IMR-90 (cell line): Measurements from ENCODE around the gene TKTL2. TPM values are rescaled to one million over a fixed set of nuclear protein-coding genes. Genes with fewer than 3 reads are reported as not detected.

Experiments used
- ATAC-seq: fragments of 200-7000 bp; cut with Tn5 transposase; 2 replicates; pipeline ENCODE4 v1.9.1; 2020; ENCODE audit warnings: low read depth, mild to moderate bottlenecking, moderate library complexity
- BruUV-seq: library from RNA; stranded (reverse); fragments of 400-500 nt; replicated peaks from 2 replicates; lab custom pipeline; 2021; lab: Mats Ljungman, UMichigan
- CTCF ChIA-PET: fragments of 300-600 bp; formaldehyde crosslinking; extraction: SDS; loops from one replicate; lab custom pipeline; 2021; ENCODE audit warnings: antibody characterized with exemption; lab: Yijun Ruan, JAX
- POLR2A ChIA-PET: fragments of 300-600 bp; sonication (Branson Sonifier 250); formaldehyde crosslinking; loops from one replicate; lab custom pipeline; 2022; ENCODE audit warnings: antibody characterized with exemption; ENCODE audit not compliant: unreplicated experiment; lab: Charles Lee
- DNase-seq: peaks from one replicate; pipeline ENCODE4 v3.0.0; 2013
- H2AFZ ChIP-seq: replicated peaks from 2 replicates; pipeline ENCODE3; 2013; ENCODE audit warnings: low read length, mild to moderate bottlenecking; ENCODE audit not compliant: poor library complexity
- H2AK5ac ChIP-seq: 2 replicates; pipeline ENCODE4 v1.6.1; 2013; ENCODE audit warnings: low read depth, low read length, inconsistent platforms
- H2AK9ac ChIP-seq: replicated peaks from 2 replicates; pipeline ENCODE3; 2013; ENCODE audit warnings: mild to moderate bottlenecking, low read depth, low read length, moderate library complexity; ENCODE audit not compliant: poor library complexity
- H2BK120ac ChIP-seq: 2 replicates; pipeline ENCODE4 v1.6.1; 2013; ENCODE audit warnings: low read depth, low read length, inconsistent platforms
- H2BK15ac ChIP-seq: 3 replicates; pipeline ENCODE4 v1.6.1; 2013; ENCODE audit warnings: low read depth, low read length, inconsistent platforms
- H2BK20ac ChIP-seq: 2 replicates; pipeline ENCODE4 v1.6.1; 2013; ENCODE audit warnings: low read depth, mild to moderate bottlenecking, inconsistent platforms, low read length, moderate library complexity
- H2BK5ac ChIP-seq: 2 replicates; pipeline ENCODE4 v1.6.1; 2013; ENCODE audit warnings: mild to moderate bottlenecking, low read depth, low read length, inconsistent platforms; ENCODE audit not compliant: poor library complexity, severe bottlenecking
- H3K14ac ChIP-seq: replicated peaks from 2 replicates; pipeline ENCODE4 v1.6.1; 2013; ENCODE audit warnings: low read depth, low read length, inconsistent platforms
- H3K18ac ChIP-seq: 2 replicates; pipeline ENCODE4 v1.6.1; 2013; ENCODE audit warnings: low read depth, low read length, control low read depth
- H3K23ac ChIP-seq: 2 replicates; pipeline ENCODE4 v1.6.1; 2013; ENCODE audit warnings: low read depth, low read length, inconsistent platforms
- H3K27ac ChIP-seq: 2 replicates; pipeline ENCODE4 v1.5.1; 2013; ENCODE audit warnings: mild to moderate bottlenecking, control low read depth, low read length; ENCODE audit not compliant: insufficient read depth
- H3K27me3 ChIP-seq: 2 replicates; pipeline ENCODE4 v1.6.1; 2013; ENCODE audit warnings: low read length; ENCODE audit not compliant: control insufficient read depth, insufficient read depth
- H3K36me3 ChIP-seq: 2 replicates; pipeline ENCODE4 v1.6.1; 2013; ENCODE audit warnings: low read length, mixed read lengths; ENCODE audit not compliant: control insufficient read depth, insufficient read depth
- H3K4ac ChIP-seq: 2 replicates; pipeline ENCODE4 v1.6.1; 2013; ENCODE audit warnings: low read depth, low read length, inconsistent platforms
- H3K4me1 ChIP-seq: 2 replicates; pipeline ENCODE4 v1.6.1; 2013; ENCODE audit warnings: low read length, mixed read lengths; ENCODE audit not compliant: control insufficient read depth, insufficient read depth
- H3K4me2 ChIP-seq: 2 replicates; pipeline ENCODE4 v1.6.1; 2013; ENCODE audit warnings: low read depth, mild to moderate bottlenecking, control low read depth, low read length, moderate library complexity
- H3K4me3 ChIP-seq: 2 replicates; pipeline ENCODE4 v1.5.1; 2013; ENCODE audit warnings: low read depth, mild to moderate bottlenecking, control low read depth, low read length, moderate library complexity; ENCODE audit not compliant: insufficient read depth
- H3K56ac ChIP-seq: 2 replicates; pipeline ENCODE4 v1.6.1; 2013; ENCODE audit warnings: low read length, inconsistent platforms; ENCODE audit not compliant: insufficient read depth; ENCODE audit errors: extremely low read depth
- H3K79me1 ChIP-seq, 2 experiments: 2 replicates each; pipeline ENCODE4 v1.6.1; 2013; ENCODE audit warnings: low read length in 2 of 2, inconsistent platforms in 1 of 2, low read depth in 1 of 2
- H3K9ac ChIP-seq: 2 replicates; pipeline ENCODE4 v1.6.1; 2013; ENCODE audit warnings: low read depth, low read length, control low read depth
- H3K9me1 ChIP-seq: 2 replicates; pipeline ENCODE4 v1.6.1; 2013; ENCODE audit warnings: low read length, inconsistent platforms; ENCODE audit not compliant: insufficient read depth
- H3K9me3 ChIP-seq: 2 replicates; pipeline ENCODE4 v1.6.1; 2013; ENCODE audit warnings: low read length; ENCODE audit not compliant: control insufficient read depth, insufficient read depth
- H4K20me1 ChIP-seq: 2 replicates; pipeline ENCODE4 v1.6.1; 2013; ENCODE audit warnings: low read length, inconsistent platforms; ENCODE audit not compliant: insufficient read depth
- H4K5ac ChIP-seq: 2 replicates; pipeline ENCODE4 v1.6.1; 2013; ENCODE audit warnings: mild to moderate bottlenecking, low read depth, low read length, control low read depth
- H4K8ac ChIP-seq, 2 experiments: 2 replicates each; pipeline ENCODE4 v1.6.1; 2013; ENCODE audit warnings: low read depth in 2 of 2, low read length in 2 of 2, control low read depth in 1 of 2, inconsistent platforms in 1 of 2
- H4K91ac ChIP-seq: 2 replicates; pipeline ENCODE4 v1.6.1; 2013; ENCODE audit warnings: low read depth, low read length, inconsistent platforms; ENCODE audit not compliant: insufficient read depth
- CEBPB ChIP-seq: IDR thresholded peaks from 2 replicates; pipeline ENCODE4 v1.6.1; 2012; ENCODE audit warnings: low read depth, low read length, improper control_type of control experiment
- MAFK ChIP-seq: IDR thresholded peaks from 2 replicates; pipeline ENCODE4 v1.6.1; 2012; ENCODE audit warnings: low read depth, low read length, improper control_type of control experiment
- MXI1 ChIP-seq: IDR thresholded peaks from 2 replicates; pipeline ENCODE4 v1.6.1; 2012; ENCODE audit warnings: low read depth, mild to moderate bottlenecking, low read length, moderate library complexity, borderline replicate concordance
- SMC3 ChIP-seq: fragments of 150-350 bp; IDR thresholded peaks from 2 replicates; pipeline ENCODE4 v1.6.1; 2016; ENCODE audit warnings: low read depth, mild to moderate bottlenecking, antibody characterized with exemption, low read length, moderate library complexity
- WGBS, 2 experiments: methylation state at CpG; one replicate each; pipeline versions ENCODE4 v1.1.5 to v1.1.7; 2013; ENCODE audit warnings: missing lambda C conversion rate in 2 of 2; ENCODE audit not compliant: insufficient read length in 1 of 2; ENCODE audit errors: extremely low coverage in 2 of 2; 5-methylcytosine and 5-hydroxymethylcytosine counted together
- dilution Hi-C: fragments of 300-500 bp; cut with HindIII; formaldehyde crosslinking; loops from one replicate; pipeline ENCODE4 v1.14.3; 2018; ENCODE audit warnings: low sequenced_read_pairs; ENCODE audit not compliant: unreplicated experiment
- in situ Hi-C: fragments of 300-500 bp; cut with MboI; formaldehyde crosslinking; loops from 3 replicates; pipeline ENCODE4 v1.14.3; 2019; ENCODE audit warnings: low sequenced_read_pairs, inconsistent platforms, mixed read lengths
- intact Hi-C: fragments of 100-400 bp; cut with micrococcal nuclease; formaldehyde crosslinking; loops from 2 replicates; pipeline ENCODE4 v1.10.0; 2022
- polyA plus RNA-seq, 3 experiments: library from polyadenylated mRNA; depleted of rRNA; stranded (reverse); fragments of >200 nt; gene quantifications; 2 replicates each; pipeline ENCODE4 v1.2.3, GENCODE V29; 2012; ENCODE audit warnings: low replicate concordance in 1 of 3
- total RNA-seq: library from RNA; depleted of rRNA; stranded (reverse); fragments of >200 nt; gene quantifications from 2 replicates; pipeline ENCODE4 v1.2.3, GENCODE V29; 2012

The TKTL2 gene
- total and polyA plus RNA-seq, 2 of the 4 experiments (the other 2 are of a cell fraction): not detected

DNA sequence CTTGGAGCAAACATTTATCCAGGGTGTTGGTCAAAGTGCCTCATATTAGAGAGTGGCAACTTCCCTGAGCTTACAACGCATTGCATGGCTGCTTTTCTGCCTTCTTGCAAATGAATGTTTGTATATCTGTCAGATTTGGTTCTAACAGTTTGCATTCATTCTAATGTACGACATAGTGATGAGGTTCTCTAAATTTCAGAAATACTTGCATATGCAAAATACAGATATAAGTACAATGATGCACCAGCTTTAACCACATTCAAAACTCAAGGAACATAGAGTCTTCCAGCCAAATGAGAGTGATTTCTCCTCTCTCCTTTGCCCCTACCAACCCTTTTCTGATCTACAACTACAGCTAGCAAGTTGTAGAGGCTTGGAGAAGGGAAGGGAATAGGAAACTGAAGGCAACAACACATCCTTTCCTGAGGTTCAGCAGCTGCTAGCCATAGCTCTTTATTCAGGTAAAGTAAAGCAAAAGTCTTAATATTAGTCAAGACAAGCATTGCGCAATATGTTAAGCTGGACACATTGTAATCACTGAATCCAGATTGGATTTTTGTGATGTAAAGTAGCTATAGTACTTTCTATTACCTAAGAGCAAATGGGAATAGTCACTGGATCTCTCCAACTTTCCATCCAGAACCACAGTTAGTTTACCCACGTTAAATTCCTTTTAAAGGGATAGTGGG lies 6.3 kb downstream of the TKTL2 start:
- WGBS, 2 experiments: no CpG with 5 or more reads among the region's 4 CpGs
- no peak overlapping the region for H2AFZ ChIP-seq
- no peaks in the 10 kb centered on the region for H3K79me1 ChIP-seq
- no peak overlapping the region for H3K56ac ChIP-seq
- no peaks in the 10 kb centered on the region for H4K20me1 ChIP-seq
- no peak overlapping the region for H4K91ac ChIP-seq
- CTCF ChIA-PET: no interaction called here
- H2AK5ac ChIP-seq: no peak overlapping the region
- no peak overlapping the region for H3K4me2 ChIP-seq
- H3K9me3 ChIP-seq: no peaks in the 10 kb centered on the region
- dilution Hi-C loops: no loop called here
- H3K9ac ChIP-seq: no peak overlapping the region
- H2BK15ac ChIP-seq: no peak overlapping the region
- H2BK20ac ChIP-seq: no peak overlapping the region
- H2BK120ac ChIP-seq: no peak overlapping the region
- TF ChIP-seq MAFK: no peak
- TF ChIP-seq SMC3: no peak
- peak; percentile 97 for TF ChIP-seq CEBPB
- no peak for TF ChIP-seq MXI1
- no peak overlapping the region for H4K8ac ChIP-seq
- ATAC-seq (no peak), DNase-seq (no peak)
- H3K4ac ChIP-seq: no peak overlapping the region
- POLR2A ChIA-PET: no interaction called here
- no peak overlapping the region for H3K27ac ChIP-seq
- BruUV-seq: no TSS peak
- H3K18ac ChIP-seq: no peak overlapping the region
- H3K27me3 ChIP-seq: no peaks in the 10 kb centered on the region
- H3K14ac ChIP-seq: no peak overlapping the region
- in situ Hi-C loops: no loop called here
- no peak overlapping the region for H3K23ac ChIP-seq
- H2BK5ac ChIP-seq: no peak overlapping the region
- intact Hi-C loops: no loop called here
- H2AK9ac ChIP-seq: no peak overlapping the region
- no peaks in the 10 kb centered on the region for H3K9me1 ChIP-seq
- no peak overlapping the region for H4K5ac ChIP-seq
- H3K4me3 ChIP-seq: no peak overlapping the region
- H3K36me3 ChIP-seq: no peaks in the 10 kb centered on the region
- no peaks in the 10 kb centered on the region for H3K4me1 ChIP-seq
